Measurements from ENCODE around the gene CRADD.
"Not testable (repeated sequence)": the region's sequence is repeated elsewhere in the genome, so short reads cannot be mapped to it uniquely, and the experiment has no call there.

The CRADD gene

DNA sequence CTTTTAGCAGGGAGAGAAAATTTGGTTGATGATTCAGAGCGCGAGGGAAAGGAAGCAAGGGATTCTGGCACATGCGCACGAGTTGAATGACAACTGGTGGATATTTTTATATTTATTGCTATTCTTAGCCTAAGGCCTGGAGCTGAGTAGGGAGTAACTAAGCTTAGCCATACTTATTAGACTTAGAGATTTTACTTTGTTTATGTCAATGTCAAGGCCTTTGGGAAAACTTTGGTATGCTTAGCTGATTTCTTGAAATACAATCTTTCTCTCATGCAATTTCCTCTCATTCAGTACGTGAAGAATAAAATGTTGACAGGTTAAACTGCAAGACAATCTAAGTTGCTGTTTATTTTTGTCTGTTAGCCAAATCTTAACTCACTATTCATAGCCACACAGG, 101.1 kb downstream of the CRADD start:
- H3K36me3 ChIP-seq: no peaks in the 10 kb centered on the region

DNA sequence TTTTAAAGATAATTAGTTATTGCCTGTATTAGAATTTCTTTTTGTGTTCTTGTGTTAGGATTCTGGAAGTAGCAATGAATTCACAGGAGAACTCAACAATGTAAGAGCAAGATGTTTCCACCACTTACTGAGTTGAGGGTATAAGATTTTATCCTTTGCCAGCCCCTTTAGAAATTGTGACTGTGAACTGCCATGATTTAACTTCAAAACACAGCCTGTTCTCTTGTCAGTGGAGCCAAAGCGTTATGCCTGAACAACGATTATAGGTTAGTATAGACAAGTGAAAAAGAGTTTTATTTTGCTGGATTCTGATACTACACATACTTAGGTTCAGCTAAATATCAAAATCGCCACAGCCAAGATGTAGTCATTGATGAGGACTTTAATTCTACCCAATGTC, 101.6 kb downstream of the CRADD start:
- Histone ChIP-seq H3K4me3 (no peak overlapping the region), H3K36me3 (no peaks in the 10 kb centered on the region), H3K9me3 (no peaks in the 10 kb centered on the region), H3K27ac (peak overlapping the region; percentile 75 to 81), H3K27me3 (no peaks in the 10 kb centered on the region), H3K4me1 (peaks cover 0 to 38% (median 30%) of the 10 kb centered on the region in 4 donors)
- DNase-seq: no peak
- no peak for TF ChIP-seq CTCF (IDR thresholded peaks at IDR 0.05)
- intact Hi-C loops (cut with DNase I; ENCODE audit: low total_unique reads): loop anchor here (5.0 to 10.0 kb wide), 3 partner anchors 36 to 116 kb away; no protein-coding TSS in a partner anchor

More for the DNA sequence above, 101.1 kb downstream of the CRADD start:
- peak in 1 of 2 experiments; percentile 17 for TF ChIP-seq CTCF (IDR thresholded peaks at IDR 0.05)
- intact Hi-C loops (cut with DNase I; ENCODE audit: low total_unique reads): loop anchor here (5.0 to 10.0 kb wide), 3 partner anchors 36 to 116 kb away; no protein-coding TSS in a partner anchor
- DNase-seq: peak; percentile 60 to 80
- Histone ChIP-seq H3K27me3 (no peaks in the 10 kb centered on the region), H3K4me1 (peaks cover 0 to 36% (median 28%) of the 10 kb centered on the region in 4 donors), H3K4me3 (no peak overlapping the region), H3K27ac (peak overlapping the region; percentile 75 to 81), H3K9me3 (no peaks in the 10 kb centered on the region)

- intact Hi-C loops (cut with DNase I; ENCODE audit: low total_unique reads): no loop called here
- Histone ChIP-seq H3K9me3 (no peaks in the 10 kb centered on the region), H3K36me3 (no peaks in the 10 kb centered on the region), H3K4me1 (peaks cover 0 to 52% (median 40%) of the 10 kb centered on the region in 4 donors), H3K27me3 (no peaks in the 10 kb centered on the region), H3K4me3 (no peak overlapping the region), H3K27ac (peak overlapping the region in 1 of 2 donors; percentile 75)
- TF ChIP-seq CTCF (IDR thresholded peaks at IDR 0.05): no peak
- no peak for DNase-seq
Observed at GRCh38 chr12:93780101-93780641, 103.0 kb downstream of the CRADD start.

DNA sequence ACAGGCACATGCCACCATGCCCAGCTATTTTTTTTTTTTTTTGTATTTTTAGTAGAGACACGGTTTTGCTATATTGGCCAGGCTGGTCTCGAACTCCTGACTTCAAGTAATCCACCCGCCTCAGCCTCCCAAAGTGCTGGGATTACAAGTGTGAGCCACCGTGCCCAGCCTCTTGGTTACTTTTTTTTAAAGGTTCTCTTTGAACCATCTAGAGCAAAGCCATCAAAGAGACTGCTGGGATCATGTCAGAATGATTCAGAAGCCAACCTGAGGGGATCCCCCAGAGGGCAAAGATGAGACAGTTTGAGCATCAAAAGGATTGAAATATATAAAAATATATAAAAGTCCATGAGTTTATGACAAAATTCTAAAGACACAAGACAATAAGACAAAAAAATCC, 103.7 kb downstream of the CRADD start:
- peaks cover 0 to 59% (median 46%) of the 10 kb centered on the region in 4 donors for H3K4me1 ChIP-seq
- H3K4me3 ChIP-seq; H3K27me3 ChIP-seq; H3K27ac ChIP-seq; H3K36me3 ChIP-seq; H3K9me3 ChIP-seq; DNase-seq; intact Hi-C loops (cut with DNase I; ENCODE audit: low total_unique reads): not testable (repeated sequence)

DNA sequence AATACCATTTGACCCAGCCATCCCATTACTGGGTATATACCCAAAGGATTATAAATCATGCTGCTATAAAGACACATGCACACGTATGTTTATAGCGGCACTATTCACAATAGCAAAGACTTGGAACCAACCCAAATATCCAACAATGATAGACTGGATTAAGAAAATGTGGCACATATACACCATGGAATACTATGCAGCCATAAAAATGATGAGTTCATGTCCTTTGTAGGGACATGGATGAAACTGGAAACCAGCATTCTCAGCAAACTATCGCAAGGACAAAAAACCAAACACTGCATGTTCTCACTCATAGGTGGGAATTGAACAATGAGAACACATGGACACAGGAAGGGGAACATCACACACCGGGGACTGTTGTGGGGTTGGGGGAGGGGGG, 104.8 kb downstream of the CRADD start:
- H3K36me3 ChIP-seq; intact Hi-C loops (cut with DNase I; ENCODE audit: low total_unique reads); DNase-seq; H3K27me3 ChIP-seq; H3K27ac ChIP-seq; H3K9me3 ChIP-seq; H3K4me3 ChIP-seq: not testable (repeated sequence)
- H3K4me1 ChIP-seq: peaks cover 0 to 61% (median 44%) of the 10 kb centered on the region in 4 donors

GRCh38 chr12:93782853-93783252, 105.7 kb downstream of the CRADD start:
- DNase-seq: no peak
- Histone ChIP-seq H3K27me3 (no peaks in the 10 kb centered on the region), H3K36me3 (no peaks in the 10 kb centered on the region), H3K27ac (no peak overlapping the region), H3K9me3 (no peaks in the 10 kb centered on the region), H3K4me1 (peaks cover 0 to 61% (median 35%) of the 10 kb centered on the region in 4 donors), H3K4me3 (no peak overlapping the region)
- intact Hi-C loops (cut with DNase I; ENCODE audit: low total_unique reads): no loop called here
- no peak for TF ChIP-seq CTCF (IDR thresholded peaks at IDR 0.05)

Data from tibial artery (tissue), 4 donors.